GM12873 (cell line): Measurements from ENCODE around the gene DLG4.
A peak's percentile ranks its signal among the peaks of the same experiment; 100 is the strongest.

Source experiments
- CTCF ChIP-seq: IDR thresholded peaks from 2 replicates; pipeline ENCODE4 v1.5.1; 2012; ENCODE audit warnings: low read depth, mild to moderate bottlenecking, moderate library complexity, low read length, control low read depth; ENCODE audit not compliant: insufficient read depth; ENCODE audit errors: missing control alignments

The DLG4 gene

GRCh38 chr17:7215652-7216180 lies 3.9 kb downstream of the DLG4 start:
- no peak for TF ChIP-seq CTCF

- TF ChIP-seq CTCF, result no peak
Measured at GRCh38 chr17:7215136-7215638, 4.4 kb downstream of the DLG4 start.

- peak; percentile 64 for TF ChIP-seq CTCF
Measured at GRCh38 chr17:7214300-7215135, 5.1 kb downstream of the DLG4 start.

GRCh38 chr17:7213895-7214299 lies 5.7 kb downstream of the DLG4 start:
- peak; percentile 59 for TF ChIP-seq CTCF

DNA sequence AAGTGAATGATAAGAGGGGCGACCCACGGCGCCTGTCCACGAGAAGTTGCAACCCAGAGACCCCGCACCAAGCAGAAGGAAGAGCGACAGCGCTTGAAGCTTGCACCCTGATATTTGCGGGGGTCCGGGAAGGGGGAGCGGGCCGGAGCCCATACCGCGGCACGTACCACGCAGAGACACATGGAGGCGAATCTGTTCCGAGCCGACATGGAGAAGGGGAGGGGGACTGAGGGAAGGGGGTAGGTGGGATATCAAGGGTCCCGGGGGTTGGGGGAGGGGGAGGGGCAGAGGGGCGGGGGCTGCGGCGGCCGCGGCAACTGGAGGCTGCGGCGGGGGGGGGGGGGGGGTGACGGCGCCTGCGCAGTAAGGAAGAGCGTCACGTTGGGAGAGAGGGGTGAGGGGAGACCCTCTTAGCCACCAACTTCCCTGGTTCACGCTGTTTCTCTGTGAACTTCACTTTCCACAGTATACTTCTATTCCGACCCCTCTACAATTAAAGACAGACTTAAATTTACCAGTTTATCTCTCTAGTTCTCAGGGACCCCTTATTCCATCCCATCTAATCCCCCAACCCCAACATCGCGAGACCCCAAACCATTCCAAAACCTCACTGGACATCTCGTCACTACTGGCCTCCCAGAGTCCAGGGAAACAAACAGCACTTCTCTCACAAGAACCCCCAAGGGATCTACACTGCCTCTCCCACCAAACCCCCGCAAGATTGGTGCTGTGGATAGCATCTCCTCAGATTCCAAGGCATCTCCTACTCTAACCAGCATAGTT lies 8.0 kb downstream of the DLG4 start:
- no peak for TF ChIP-seq CTCF

DNA sequence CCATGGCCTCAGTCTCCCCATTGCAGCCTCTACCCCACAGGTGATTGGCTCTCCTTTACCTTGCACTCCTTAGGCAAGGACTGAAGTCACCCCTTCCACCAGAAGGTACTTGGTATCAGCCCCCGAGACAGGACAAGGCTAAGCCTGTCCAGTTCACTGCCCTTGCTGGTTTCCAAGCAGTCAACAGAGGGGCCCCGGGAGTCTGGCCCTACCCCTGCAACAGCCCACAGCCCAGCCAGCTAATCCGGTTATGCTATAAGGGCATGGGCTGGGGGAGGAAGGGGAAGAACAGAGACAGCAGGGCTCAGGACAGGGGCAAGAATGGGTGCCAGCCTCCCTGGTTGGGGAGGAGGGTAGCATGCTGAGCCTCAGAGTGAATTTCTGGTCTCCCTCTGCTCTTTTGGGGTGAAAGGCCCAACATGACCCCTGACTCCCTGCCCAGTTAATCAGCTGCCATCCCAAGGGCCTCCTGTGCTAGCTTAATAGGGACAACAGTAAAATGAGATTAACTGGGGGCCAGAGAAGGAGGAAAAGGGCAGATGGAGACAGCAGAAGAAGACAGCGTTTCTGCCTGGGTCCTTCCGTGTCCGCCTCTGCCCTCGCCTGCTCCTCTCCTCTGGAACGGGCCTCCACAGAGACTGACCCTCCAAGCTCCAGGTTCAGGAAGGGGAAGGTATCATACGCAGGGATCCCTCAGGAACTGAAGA lies 10.7 kb downstream of the DLG4 start:
- TF ChIP-seq CTCF, result no peak

DNA sequence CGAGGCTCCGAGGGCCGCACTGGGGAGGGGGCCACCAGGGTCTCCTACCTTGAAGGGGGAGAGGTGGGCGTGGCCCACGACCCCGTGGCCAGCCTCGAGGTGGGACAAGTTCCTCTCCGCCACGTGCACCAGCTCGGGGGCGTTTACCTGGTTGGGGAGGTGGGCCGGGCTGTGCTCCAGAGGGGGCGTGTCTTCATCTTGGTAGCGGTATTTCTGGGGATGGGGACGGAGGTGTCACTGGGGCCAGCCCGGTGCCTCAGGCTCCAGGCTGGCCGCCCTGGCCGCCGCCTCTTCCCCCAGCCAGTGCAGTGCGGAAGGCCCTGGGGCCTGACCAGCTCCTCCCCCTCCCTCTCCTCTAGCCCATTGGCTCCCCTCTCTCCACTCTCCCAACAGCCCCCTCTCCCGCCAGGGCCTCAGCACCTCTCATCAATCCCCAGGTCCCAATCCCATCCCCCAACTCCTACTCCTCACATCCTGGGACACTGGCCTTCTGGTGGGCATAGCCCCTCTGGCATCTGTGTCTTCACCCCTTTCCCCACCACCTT lies 11.5 kb downstream of the DLG4 start:
- TF ChIP-seq CTCF, result no peak
